HFFc6 (cell line): ENCODE data around the gene LACTBL1. TPM values are rescaled to one million over a fixed set of nuclear protein-coding genes. Genes with fewer than 3 reads are reported as not detected.

Experiments
- DNase-seq: peaks from one replicate; pipeline ENCODE4 v3.0.0-alpha.2; 2018
- H3K27ac Mint-ChIP-seq: 2 replicates; pipeline ENCODE4 v1.8.0; 2020; ENCODE audit warnings: mild to moderate bottlenecking, mixed read lengths
- H3K27me3 Mint-ChIP-seq: 2 replicates; pipeline ENCODE4 v1.8.0; 2021; ENCODE audit warnings: mild to moderate bottlenecking, moderate library complexity, mixed read lengths; ENCODE audit not compliant: insufficient read depth
- H3K36me3 Mint-ChIP-seq: 2 replicates; pipeline ENCODE4 v1.8.0; 2021; ENCODE audit warnings: low read depth, mixed read lengths
- H3K4me1 Mint-ChIP-seq: 2 replicates; pipeline ENCODE4 v1.8.0; 2020; ENCODE audit warnings: low read depth, mixed read lengths
- H3K4me3 Mint-ChIP-seq: 2 replicates; pipeline ENCODE4 v1.8.0; 2020; ENCODE audit warnings: mild to moderate bottlenecking, moderate library complexity, mixed read lengths
- H3K9me3 Mint-ChIP-seq: 2 replicates; pipeline ENCODE4 v1.8.0; 2020; ENCODE audit warnings: mild to moderate bottlenecking, mixed read lengths
- total RNA-seq, 6 experiments: library from RNA; stranded (reverse); fragmentation: NEBNext Ultra II Directional; extraction: Animal tissue kit (Norgen Biotek cat#: 25700); gene quantifications; 2 replicates in 1 of 6; 3 replicates in 5 of 6; pipeline ENCODE4 v1.2.3, GENCODE V29; 2021
- TF ChIP-seq, protein P1 (sequence below): fragments of 200-600 bp; sonication (generic); IDR thresholded peaks from 2 replicates; pipeline ENCODE4 v1.5.0; 2021; ENCODE audit warnings: antibody characterized with exemption, mild to moderate bottlenecking

Gene LACTBL1
- total RNA-seq, 6 experiments from 2014 or later: not detected

DNA sequence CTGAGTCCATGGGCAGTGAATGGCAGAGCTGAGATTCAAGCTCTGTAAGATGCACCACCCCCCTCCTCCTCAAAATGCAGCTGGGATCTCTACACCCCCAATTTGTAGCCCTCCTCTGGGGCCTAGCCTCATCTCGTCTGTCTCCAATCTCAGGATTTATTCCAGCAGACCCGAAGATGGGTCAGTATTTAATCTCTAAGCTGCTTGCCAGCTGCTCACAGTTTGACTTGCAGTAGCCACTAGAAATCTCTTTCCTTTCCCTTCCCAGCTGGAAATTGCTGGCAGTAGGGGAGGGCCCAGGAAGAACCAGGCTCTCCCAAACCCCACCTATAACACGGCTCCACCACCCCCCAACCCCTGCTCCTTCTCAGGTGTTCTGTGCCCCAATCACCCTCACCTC lies 1.5 kb downstream of the LACTBL1 start:
- H3K27me3 Mint-ChIP-seq: peaks cover 48% of the 10 kb centered on the region
- H3K9me3 Mint-ChIP-seq: peaks cover 7% of the 10 kb centered on the region
- H3K36me3 Mint-ChIP-seq: peaks cover 5% of the 10 kb centered on the region; the same call in 1 of the 2 replicates
- no peak for DNase-seq
- H3K4me1 Mint-ChIP-seq: peaks cover 28% of the 10 kb centered on the region
- H3K4me3 Mint-ChIP-seq: no peak overlapping the region
- no peak overlapping the region for H3K27ac Mint-ChIP-seq
- TF ChIP-seq, protein P1, sequence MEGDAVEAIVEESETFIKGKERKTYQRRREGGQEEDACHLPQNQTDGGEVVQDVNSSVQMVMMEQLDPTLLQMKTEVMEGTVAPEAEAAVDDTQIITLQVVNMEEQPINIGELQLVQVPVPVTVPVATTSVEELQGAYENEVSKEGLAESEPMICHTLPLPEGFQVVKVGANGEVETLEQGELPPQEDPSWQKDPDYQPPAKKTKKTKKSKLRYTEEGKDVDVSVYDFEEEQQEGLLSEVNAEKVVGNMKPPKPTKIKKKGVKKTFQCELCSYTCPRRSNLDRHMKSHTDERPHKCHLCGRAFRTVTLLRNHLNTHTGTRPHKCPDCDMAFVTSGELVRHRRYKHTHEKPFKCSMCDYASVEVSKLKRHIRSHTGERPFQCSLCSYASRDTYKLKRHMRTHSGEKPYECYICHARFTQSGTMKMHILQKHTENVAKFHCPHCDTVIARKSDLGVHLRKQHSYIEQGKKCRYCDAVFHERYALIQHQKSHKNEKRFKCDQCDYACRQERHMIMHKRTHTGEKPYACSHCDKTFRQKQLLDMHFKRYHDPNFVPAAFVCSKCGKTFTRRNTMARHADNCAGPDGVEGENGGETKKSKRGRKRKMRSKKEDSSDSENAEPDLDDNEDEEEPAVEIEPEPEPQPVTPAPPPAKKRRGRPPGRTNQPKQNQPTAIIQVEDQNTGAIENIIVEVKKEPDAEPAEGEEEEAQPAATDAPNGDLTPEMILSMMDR: no peak

- H3K27ac Mint-ChIP-seq: no peak overlapping the region
- peaks cover 7% of the 10 kb centered on the region for H3K9me3 Mint-ChIP-seq
- H3K36me3 Mint-ChIP-seq: peaks cover 5% of the 10 kb centered on the region; the same call in 1 of the 2 replicates
- DNase-seq: no peak
- H3K4me1 Mint-ChIP-seq: peaks cover 18% of the 10 kb centered on the region
- TF ChIP-seq, protein P1: no peak
- H3K4me3 Mint-ChIP-seq: no peak overlapping the region
- peaks cover 46% of the 10 kb centered on the region for H3K27me3 Mint-ChIP-seq
These were observed 2.6 kb downstream of the LACTBL1 start for GRCh38 chr1:22970096-22970495.

- Mint-ChIP-seq H3K9me3 (peaks cover 7% of the 10 kb centered on the region), H3K36me3 (peaks cover 5% of the 10 kb centered on the region; the same call in 1 of the 2 replicates), H3K27ac (no peak overlapping the region), H3K4me3 (no peak overlapping the region), H3K4me1 (peaks cover 18% of the 10 kb centered on the region), H3K27me3 (peaks cover 45% of the 10 kb centered on the region)
- TF ChIP-seq, protein P1: no peak
- peak; percentile 29 for DNase-seq
These were observed 3.4 kb downstream of the LACTBL1 start for GRCh38 chr1:22969304-22969709.

DNA sequence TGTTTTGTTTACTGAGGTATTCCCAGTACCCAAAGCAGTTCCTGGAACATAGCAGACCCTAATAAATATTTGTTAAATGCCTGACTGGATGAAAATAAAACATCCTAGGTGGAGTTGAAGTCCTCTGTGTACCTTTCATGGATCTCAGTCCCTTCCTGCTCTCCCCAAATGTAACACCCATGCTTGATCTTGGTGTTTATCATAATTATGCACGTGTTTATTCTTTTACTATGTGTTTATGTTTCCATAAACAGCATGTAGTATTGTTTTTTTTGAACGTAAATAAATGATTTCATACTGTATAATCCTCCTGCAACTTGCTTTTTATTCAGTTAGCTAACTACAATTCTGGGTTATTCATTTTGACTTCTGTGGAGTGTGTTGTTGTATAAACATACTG lies 4.8 kb downstream of the LACTBL1 start:
- peaks cover 18% of the 10 kb centered on the region for H3K4me1 Mint-ChIP-seq
- no peak overlapping the region for H3K27ac Mint-ChIP-seq
- H3K27me3 Mint-ChIP-seq: peaks cover 43% of the 10 kb centered on the region
- H3K36me3 Mint-ChIP-seq: peaks cover 5% of the 10 kb centered on the region; the same call in 1 of the 2 replicates
- peaks cover 7% of the 10 kb centered on the region for H3K9me3 Mint-ChIP-seq
- TF ChIP-seq, protein P1: no peak
- H3K4me3 Mint-ChIP-seq: no peak overlapping the region
- DNase-seq: no peak

GRCh38 chr1:22966309-22966708 lies 6.4 kb downstream of the LACTBL1 start:
- DNase-seq: no peak
- H3K4me3 Mint-ChIP-seq: no peak overlapping the region
- peaks cover 5% of the 10 kb centered on the region; the same call in 1 of the 2 replicates for H3K36me3 Mint-ChIP-seq
- H3K9me3 Mint-ChIP-seq: peaks cover 7% of the 10 kb centered on the region
- peaks cover 40% of the 10 kb centered on the region for H3K27me3 Mint-ChIP-seq
- H3K27ac Mint-ChIP-seq: no peak overlapping the region
- TF ChIP-seq, protein P1: no peak
- peaks cover 9% of the 10 kb centered on the region for H3K4me1 Mint-ChIP-seq
